HG03045 (cell line): Measurements from ENCODE around the gene PKD2.
"Not testable (repeated sequence)": the region's sequence is repeated elsewhere in the genome, so short reads cannot be mapped to it uniquely, and the experiment has no call there.

Experiments
- ATAC-seq: cut with Tn5 transposase; IDR thresholded peaks from one replicate; pipeline ENCODE4 v1.9.1; 2021; ENCODE audit warnings: mild to moderate bottlenecking, moderate library complexity; ENCODE audit not compliant: unreplicated experiment

PKD2 gene

GRCh38 chr4:88109123-88109881 lies 101.9 kb downstream of the PKD2 start:
- no peak for ATAC-seq

- ATAC-seq: no peak
These were observed 103.4 kb downstream of the PKD2 start for GRCh38 chr4:88110826-88111225.

- no peak for ATAC-seq
These were observed 105.4 kb downstream of the PKD2 start for GRCh38 chr4:88112856-88113255.

GRCh38 chr4:88115587-88115986 lies 108.2 kb downstream of the PKD2 start:
- no peak for ATAC-seq

GRCh38 chr4:88119943-88120342 lies 112.5 kb downstream of the PKD2 start:
- no peak for ATAC-seq

GRCh38 chr4:88122260-88122659 lies 114.8 kb downstream of the PKD2 start:
- ATAC-seq: not testable (repeated sequence)
